Activated CD8-positive, alpha-beta memory T cell treated with anti-CD3 and anti-CD28 coated beads, Interleukin-2, amount 50 U/mL, for 24 hours (primary cell): ENCODE data around the gene EP400.

Source experiments
- DNase-seq: peaks from one replicate; pipeline ENCODE4 v3.0.0-alpha.2; 2020; ENCODE audit errors: extremely low read depth

Gene EP400, protein sequence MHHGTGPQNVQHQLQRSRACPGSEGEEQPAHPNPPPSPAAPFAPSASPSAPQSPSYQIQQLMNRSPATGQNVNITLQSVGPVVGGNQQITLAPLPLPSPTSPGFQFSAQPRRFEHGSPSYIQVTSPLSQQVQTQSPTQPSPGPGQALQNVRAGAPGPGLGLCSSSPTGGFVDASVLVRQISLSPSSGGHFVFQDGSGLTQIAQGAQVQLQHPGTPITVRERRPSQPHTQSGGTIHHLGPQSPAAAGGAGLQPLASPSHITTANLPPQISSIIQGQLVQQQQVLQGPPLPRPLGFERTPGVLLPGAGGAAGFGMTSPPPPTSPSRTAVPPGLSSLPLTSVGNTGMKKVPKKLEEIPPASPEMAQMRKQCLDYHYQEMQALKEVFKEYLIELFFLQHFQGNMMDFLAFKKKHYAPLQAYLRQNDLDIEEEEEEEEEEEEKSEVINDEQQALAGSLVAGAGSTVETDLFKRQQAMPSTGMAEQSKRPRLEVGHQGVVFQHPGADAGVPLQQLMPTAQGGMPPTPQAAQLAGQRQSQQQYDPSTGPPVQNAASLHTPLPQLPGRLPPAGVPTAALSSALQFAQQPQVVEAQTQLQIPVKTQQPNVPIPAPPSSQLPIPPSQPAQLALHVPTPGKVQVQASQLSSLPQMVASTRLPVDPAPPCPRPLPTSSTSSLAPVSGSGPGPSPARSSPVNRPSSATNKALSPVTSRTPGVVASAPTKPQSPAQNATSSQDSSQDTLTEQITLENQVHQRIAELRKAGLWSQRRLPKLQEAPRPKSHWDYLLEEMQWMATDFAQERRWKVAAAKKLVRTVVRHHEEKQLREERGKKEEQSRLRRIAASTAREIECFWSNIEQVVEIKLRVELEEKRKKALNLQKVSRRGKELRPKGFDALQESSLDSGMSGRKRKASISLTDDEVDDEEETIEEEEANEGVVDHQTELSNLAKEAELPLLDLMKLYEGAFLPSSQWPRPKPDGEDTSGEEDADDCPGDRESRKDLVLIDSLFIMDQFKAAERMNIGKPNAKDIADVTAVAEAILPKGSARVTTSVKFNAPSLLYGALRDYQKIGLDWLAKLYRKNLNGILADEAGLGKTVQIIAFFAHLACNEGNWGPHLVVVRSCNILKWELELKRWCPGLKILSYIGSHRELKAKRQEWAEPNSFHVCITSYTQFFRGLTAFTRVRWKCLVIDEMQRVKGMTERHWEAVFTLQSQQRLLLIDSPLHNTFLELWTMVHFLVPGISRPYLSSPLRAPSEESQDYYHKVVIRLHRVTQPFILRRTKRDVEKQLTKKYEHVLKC (N-terminal part only)

DNA sequence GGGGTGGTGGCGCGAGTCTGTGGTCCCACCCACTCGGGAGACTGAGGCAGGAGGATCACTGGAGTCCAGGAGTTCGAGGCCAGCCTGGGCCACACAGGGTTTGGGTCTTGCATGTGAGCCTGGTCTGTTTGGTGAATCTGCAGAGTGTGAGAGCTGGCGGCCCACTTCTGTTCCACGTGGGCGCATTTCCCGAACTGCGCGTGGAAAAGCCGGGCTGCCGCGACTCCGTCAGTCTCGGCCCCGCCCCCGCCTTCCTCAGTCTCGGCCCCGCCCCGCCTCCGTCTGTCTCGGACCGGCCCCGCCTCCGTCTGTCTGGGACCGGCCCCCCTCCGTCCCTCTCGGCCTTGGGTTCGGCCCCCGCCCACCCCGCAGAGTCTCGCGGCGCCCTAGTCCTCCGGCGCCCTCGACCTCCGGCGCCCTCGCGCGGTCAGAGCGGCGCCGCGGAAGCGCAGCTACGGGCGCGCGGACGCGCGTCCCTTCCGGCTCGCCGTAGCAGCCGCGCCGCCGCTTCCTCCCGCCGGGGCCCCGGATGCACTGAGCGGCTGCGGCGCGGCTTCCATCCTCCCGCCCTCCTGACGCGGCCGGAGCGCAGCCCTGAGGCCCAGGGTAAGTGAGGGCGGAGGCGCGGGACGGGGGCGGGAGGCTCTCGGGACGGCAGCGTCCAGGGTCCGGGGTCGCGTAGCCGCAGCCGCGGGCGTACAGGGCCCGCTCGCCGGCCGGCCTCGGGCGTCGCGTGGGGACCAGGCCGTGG lies at the start of gene EP400:
Gene EP400 (plus strand): TSS at position 512 of the 751 bp plus-strand sequence. CDS start 10,678 bp downstream, outside the sequence.
- DNase-seq, result peak; percentile 85

DNA sequence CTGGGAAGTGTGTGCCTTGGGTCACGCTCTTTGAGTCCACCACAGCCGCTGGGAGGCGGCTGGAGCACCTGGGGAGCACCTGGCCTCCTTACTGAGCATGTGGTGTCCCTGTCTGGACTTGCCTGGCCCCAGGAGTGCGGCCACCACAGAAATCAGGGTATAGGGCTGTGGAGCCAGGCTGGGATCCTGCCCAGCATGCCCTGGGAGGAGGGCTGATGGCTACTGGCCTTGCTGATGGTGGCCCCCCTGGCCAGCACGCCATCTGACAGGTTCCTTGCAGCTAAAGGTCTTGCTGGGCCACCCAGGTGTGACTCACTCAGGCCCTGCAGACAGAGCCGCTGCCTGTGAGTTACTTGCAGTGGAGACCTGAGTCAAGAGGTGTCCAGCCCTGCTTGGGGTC lies 49.3 kb upstream of the EP400 start:
- DNase-seq, result no peak

DNA sequence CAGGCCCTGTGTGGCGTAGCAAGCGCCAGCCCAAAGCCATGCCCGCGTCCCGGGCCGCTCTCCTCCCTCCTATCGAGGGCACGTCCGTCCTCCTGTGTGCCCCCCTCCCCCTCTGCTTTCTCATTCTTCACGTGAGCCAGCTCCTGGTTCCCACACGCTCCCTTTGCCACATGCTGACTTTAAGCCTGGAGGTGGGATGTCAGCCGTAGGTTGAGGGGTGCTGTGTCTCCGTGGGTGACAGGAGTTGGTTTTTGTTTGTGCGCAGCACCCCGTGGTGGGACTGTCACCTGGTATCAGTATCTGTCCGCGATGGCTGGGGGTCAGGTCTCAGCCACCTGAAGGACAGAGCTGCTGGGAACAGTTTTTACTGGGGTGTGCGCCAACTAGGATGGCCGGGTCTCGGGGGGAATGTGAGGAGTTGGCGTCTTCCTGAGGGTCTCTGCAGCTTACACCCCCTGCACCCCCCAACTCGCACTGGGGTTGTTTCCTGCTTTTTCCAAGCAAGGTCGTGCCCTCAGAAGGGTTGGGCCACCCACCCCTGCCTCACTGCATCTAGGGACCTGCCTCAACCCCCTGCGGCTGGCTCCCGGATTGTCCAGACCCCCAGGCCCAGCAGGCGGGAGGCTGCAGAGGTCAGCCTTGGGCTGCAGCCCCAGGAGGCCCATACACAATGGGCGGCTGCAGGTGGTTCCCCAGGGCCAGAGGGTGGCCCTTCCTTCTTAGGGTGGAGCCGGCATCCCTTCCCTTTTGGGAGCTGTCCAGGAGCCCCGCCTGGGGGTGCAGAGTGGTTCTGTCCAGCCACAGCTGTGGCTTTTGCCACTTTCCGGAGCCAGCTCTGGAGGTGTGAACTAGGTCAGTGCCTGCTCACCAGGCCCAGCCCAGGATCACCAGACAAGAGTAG lies 48.1 kb upstream of the EP400 start:
- DNase-seq, result no peak

DNA sequence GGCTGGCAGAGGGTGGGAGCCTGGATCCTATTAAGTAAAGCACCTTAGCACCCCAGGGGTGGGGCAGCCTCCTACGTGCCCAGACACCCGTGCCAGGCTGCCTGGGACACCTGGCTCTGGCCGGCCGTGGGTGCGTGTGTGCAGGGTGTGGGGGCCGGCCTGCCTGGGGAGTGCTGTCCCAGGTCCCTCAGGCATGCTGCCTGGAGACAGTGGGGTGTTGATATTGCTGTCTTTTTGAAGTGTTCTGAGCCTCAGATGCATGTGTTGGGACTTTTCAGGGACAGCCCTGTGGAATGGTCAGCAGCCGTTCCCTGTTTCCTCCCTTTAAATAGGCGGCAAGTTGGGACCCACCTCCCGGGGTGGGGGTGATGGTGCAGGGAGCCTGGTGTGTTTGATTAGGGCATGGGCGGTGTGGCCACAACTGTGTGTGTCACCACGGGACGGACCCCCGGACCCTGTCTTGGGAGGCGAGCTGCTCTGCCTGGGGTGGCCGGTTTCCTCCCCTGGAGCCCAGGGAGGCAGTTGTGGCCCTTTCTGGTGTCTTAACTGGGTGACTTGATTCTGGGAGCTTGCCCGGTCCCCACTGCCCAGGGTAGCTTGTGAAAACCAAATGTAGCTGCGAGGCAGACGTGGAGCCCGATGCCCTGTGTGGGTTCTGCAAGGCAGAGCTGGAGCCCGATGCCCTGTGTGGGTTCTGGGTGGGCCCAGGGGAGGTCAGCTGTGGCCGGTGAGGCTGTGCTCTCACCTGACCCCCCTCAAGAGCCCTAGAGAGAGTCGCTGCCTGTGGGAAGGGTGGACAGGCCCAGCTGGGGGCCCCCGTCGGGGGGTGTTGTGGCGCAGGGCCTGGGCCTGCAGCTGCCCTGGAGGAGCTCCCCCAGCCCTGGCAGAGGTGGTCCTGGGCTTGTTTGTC lies 47.2 kb upstream of the EP400 start:
- DNase-seq, result no peak

DNA sequence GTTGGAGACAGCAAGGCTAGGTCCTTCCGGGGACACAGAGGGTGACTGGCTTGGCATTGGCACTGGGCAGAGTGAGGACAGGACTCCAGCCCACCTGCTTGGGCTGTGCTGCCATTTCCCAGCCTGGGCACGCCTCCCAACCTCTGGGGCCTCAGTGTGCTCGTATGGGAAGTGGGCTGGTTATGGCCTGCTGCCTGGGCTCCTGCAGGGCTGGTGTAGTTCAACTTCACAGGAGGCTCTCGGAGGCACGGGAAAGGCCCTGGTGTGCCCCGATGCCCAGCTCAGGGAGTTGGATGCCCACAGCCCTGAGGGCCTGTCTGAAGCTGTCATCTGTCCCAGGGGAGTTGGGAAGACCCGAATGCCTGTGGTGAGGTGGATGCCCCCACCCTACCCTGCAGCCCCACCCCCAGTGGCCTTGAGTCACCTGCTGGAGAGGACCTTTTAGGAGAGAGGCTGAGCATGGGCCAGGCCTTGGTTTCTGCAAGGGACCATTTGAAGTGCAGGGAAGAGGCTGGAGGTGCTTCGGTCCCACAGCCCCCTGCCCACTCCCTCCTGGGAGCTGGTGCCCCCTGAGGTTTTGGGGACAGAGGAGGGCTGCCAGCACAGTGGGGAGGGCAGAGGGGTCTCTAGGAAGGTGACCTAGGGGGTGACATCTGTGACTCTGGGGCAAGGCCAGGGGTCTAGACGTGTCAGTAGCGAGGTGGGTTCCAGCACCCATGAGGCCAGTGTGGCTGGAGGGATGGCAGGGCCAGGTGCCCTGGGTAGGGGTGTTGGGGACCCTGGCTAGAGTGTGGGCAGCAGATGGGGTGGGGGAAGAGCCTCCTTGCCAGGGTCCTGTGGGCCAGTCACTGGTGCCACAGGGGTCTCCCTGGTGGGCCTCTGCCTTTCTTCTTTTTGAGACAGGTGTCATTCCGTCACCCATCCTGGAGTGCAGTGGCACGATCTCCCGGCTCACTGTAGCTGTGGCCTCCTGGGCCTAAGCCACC lies 46.2 kb upstream of the EP400 start:
- no peak for DNase-seq

DNA sequence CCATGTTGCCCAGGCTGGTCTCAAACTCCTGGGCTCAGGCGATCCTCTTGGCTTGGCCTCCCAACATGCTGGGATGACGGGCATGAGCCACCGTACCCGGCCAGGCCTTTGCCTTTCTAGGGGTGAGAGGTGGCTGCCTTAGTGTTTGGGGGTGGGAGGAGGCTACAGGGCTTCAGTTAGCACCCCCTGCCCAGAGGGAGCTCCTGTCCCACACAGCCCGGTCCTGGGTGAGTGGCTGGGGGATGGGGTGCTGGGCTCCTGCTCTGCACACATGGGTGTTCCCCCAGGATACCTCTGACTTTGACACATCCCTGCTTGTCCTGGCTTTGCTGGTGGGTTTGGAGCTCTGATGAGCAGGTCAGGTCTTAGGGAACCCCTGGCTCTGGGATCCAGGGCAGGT lies 45.4 kb upstream of the EP400 start:
- DNase-seq, result no peak

DNA sequence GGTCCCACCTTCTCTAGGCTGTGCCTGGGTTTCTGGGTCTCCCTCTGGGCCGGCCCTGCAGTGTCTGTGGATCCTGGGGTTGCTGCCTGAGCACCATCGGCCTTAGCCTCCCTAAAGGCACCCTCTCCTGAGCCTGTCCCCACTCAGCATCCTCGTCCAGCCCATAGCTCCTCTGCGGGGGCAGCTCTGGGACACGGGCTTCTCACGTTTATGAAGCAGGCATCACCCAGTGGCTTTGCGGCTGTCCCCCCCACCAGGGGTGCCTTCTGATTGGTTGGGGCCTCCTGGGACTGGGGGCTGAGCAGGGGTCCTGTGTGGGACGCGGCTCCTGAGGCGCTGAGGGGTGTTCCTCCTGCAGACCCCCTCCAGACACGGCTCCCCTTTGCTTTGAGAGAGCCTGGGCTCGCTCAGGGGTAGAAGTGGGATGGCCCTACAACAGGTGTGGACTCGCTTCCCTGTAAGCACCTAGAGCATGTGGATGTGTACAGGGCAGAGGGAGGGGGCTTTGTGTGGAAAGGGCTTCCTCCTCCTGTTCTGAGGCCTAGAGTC lies 44.6 kb upstream of the EP400 start:
- DNase-seq, result no peak

DNA sequence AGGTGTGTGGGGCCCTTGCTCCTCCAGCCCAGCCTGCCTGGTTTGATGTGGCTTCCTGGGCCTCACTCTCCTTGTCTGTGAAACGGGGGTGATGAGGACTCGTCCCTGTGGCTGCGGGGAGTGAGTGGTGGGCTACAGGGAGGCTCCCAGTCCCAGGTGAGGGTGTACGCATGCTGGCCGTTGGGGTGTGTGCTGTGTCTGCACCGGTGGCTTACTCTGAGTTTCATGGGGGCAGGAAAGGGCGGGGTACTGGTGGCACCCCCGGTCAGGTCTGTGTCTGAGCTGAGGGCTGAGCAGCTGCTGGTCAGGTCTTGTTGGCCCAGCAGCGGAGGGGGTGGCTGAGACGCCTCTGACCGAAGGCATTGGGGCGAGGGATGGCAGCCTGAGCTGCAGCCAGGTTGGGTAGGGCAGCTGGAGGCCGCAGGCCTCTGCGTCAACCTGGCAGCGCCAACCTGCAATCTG lies 44.1 kb upstream of the EP400 start:
- no peak for DNase-seq

DNA sequence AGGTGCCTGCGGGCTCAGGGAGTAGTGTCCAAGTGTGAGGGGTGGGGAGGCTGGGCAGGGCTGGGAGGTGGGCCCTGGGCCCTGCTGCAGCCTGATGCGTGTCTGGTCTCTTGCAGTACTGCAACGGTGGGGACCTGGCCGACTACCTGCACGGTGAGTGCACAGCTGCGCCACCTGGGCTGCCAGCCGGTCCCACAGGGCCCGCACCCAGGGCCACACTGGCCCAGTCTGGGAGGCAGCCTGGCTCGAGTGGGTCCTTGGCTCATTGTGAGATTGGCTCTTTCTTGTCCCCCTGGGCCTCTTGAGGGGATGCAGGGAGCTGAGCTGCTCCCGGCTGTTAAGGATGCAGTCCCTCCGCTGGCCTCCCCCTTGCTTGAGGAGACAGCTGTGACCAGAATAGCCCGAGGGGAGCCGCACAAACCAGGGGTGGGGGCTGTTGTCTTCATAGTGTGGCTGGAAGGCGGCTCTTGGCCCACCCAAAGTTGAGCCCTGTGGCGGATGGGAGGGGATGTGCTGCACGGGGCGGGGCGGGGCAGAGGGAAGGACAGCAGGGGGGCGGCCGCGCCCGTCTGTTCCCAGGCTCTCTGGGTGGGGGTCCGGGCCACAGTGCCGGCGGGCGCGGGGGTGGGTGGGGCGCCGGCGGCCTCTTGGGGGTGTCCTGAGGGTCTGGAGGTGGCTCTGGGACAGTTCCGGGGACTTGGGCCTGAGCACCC lies 42.2 kb upstream of the EP400 start:
- DNase-seq, result no peak

DNA sequence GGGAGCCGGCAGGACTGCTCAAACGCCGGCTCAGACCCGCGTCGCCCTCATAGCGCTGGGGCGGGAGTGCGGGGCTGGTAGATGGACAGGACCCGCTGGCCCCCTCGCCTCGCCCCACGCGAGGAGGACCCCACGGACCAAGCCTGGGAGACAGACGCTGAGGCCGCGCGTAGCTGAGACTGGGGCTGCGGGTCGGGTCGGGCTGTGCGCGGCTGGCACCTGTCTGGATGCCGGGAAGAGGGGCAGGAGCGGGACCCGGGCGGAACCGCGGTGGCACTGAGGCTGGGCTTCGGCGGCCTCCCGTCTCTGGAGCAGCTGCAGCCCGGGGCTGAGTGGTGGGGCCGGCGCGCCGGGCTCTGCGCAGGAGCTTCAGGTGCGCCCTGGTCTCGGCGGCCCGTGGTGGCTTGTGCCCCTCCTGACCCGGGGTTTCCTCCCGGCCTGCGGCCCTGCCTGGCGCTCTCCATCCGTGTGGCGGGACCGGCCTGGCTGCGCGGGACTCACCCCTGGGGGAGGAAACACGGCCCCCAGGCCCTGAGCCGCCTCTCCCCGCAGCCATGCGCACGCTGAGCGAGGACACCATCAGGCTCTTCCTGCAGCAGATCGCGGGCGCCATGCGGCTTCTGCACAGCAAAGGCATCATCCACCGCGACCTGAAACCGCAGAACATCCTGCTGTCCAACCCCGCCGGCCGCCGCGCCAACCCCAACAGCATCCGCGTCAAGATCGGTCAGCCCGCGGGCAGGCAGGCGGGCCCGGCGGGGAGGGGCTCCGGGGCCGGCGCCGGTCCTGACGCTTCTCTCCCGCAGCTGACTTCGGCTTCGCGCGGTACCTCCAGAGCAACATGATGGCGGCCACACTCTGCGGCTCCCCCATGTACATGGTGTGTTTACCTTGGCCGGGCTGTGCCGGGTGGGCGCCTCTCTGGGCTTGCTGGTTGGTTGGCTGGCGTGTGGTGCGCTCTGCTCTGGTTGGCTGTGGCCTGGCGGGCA lies 41.4 kb upstream of the EP400 start:
- DNase-seq, result no peak

DNA sequence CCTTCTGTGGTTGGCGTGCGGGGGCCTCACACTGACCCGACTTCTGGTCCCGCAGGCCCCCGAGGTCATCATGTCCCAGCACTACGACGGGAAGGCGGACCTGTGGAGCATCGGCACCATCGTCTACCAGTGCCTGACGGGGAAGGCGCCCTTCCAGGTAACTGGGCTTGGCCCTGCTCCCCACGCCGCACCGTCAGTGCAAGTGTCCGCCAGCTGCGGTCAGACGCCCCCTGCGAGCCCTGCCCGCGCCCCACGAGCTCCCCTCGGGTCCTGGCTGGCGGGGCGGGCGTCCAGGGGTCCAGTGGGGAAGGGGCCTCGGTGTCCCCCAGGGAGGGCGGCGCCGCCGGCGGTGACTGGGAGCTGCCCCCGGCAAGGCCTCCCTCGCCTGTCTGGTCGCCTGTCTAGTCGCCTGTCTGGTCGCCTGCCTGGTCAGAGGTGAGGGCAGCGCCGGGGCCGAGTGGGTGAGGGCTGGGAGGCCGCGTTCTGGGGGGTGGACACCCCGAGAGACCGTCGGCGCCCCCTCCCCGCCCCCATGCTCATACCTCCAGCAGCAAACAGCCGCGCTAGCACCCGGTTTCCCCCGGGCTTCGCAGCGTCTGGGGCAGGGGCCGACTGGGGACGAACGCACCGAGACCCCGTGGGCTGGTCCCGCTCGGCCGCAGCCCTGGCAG lies 40.5 kb upstream of the EP400 start:
- DNase-seq, result no peak

DNA sequence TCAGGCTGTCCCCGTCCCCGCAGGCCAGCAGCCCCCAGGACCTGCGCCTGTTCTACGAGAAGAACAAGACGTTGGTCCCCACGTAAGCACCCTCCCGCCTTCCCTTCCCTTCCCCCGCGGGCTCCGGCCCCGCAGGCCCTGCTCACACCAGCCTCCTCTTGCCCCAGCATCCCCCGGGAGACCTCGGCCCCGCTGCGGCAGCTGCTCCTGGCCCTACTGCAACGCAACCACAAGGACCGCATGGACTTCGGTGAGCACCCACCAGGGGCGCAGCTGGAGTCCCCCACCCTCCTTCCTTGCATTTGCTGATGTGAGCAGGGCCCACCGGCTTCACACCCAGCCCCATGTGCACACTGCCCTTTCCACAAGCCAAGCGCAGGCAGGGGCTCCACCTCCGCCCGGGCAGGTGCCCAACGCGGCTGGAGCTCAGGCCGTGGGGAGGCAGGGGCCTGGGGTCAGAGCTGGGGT lies 40.0 kb upstream of the EP400 start:
- DNase-seq, result no peak

DNA sequence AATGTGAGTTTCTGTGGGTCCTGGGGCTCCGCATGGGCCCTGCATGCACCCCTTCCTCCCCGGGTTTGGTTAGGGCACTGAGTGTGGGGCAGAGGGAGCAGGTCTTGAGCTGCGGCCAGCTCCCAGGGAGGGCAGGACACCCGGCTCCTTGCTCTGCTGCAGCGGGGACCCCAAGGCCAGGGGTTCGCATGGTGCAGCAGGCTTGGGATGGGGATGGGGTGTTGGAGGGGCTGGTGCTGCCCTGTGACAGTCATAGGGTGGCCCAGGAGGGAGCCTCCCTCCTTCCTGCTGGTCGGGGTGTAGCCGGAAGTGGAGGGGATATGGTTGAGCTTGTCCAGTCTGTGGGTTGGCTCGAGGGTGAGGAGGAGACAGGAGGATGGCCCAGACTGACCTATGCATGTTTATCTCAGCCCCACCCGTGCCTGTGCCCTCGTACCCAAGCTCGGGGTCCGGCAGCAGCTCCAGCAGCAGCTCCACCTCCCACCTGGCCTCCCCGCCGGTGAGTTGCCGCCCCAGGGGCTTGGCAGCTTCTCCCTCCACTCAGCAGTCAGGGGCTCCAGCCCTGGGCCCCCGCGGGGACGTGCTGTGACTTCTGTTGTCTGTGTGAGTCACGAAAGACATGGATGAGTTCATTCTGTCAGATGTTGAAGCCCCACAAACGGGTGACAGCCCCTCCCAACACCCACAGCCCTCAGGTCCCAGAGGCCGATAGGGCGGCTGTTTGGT lies 39.3 kb upstream of the EP400 start:
- DNase-seq, result no peak

DNA sequence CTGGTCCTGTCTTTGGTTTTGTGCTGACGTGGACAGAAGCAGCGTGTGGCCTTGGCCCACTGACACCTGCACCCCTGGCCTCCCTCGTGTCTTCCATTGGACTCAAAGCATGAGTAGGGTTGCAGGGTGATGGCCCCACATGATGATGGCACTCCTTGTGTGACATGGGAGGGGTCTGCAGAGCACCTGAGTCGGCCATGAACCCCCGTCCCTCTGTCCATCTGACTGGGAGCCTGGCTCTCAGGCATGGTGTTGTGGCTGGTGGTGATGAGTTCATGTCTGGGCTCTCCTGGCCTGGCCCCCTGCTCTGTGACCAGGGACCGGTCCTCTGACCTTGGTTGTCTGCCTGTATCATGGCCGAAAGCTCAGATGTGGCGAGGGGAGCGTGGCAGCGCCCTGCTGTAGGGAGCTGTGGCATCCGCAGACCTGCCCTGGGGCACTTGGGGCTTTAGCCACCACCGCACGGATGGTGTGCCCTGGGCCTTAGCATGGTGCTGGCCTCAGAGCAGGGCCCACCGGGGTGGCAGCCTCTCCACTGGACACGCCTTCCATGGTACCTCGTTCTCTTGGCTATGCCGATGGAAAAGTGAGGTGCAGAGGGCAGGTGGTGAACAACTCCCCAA lies 38.6 kb upstream of the EP400 start:
- no peak for DNase-seq
